ENCODE measurements around the gene APEH. TPM values are rescaled to one million over a fixed set of nuclear protein-coding genes. Genes with fewer than 3 reads are reported as not detected.

APEH gene
- polyA plus RNA-seq, 2 of the 4 experiments (the other 2 are of a cell fraction): 60.8 to 64.9 TPM

- TF ChIP-seq JUN (IDR thresholded peaks at IDR 0.05) (no peak), ZNF302 (CRISPR knock-in tag; IDR thresholded peaks at IDR 0.05) (no peak), HEYL (CRISPR knock-in tag; IDR thresholded peaks at IDR 0.05) (no peak), RNF2 (IDR thresholded peaks at IDR 0.05; ENCODE audit: borderline replicate concordance, low read depth) (no peak), HDAC2 (IDR thresholded peaks at IDR 0.05) (no peak), POLR2A (IDR thresholded peaks at IDR 0.05; ENCODE audit: low read length) (no peak)
- TF ChIP-seq, protein P1, sequence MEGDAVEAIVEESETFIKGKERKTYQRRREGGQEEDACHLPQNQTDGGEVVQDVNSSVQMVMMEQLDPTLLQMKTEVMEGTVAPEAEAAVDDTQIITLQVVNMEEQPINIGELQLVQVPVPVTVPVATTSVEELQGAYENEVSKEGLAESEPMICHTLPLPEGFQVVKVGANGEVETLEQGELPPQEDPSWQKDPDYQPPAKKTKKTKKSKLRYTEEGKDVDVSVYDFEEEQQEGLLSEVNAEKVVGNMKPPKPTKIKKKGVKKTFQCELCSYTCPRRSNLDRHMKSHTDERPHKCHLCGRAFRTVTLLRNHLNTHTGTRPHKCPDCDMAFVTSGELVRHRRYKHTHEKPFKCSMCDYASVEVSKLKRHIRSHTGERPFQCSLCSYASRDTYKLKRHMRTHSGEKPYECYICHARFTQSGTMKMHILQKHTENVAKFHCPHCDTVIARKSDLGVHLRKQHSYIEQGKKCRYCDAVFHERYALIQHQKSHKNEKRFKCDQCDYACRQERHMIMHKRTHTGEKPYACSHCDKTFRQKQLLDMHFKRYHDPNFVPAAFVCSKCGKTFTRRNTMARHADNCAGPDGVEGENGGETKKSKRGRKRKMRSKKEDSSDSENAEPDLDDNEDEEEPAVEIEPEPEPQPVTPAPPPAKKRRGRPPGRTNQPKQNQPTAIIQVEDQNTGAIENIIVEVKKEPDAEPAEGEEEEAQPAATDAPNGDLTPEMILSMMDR (IDR thresholded peaks at IDR 0.05): no peak
- TF ChIP-seq, protein P2, sequence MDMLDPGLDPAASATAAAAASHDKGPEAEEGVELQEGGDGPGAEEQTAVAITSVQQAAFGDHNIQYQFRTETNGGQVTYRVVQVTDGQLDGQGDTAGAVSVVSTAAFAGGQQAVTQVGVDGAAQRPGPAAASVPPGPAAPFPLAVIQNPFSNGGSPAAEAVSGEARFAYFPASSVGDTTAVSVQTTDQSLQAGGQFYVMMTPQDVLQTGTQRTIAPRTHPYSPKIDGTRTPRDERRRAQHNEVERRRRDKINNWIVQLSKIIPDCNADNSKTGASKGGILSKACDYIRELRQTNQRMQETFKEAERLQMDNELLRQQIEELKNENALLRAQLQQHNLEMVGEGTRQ (IDR thresholded peaks at IDR 0.05): no peak
- no peak overlapping the region for H3K4me2 ChIP-seq
- ChIA-PET CTCF (interaction anchor here (0.9 to 3.0 kb wide), 5 partner anchors 19 to 244 kb away, joined by 3 to 18 read pairs (median 4); partner anchors contain the start of gene INKA1), POLR2A (interaction anchor here (0.5 kb wide), 1 partner anchor 96 kb away, joined by 6 read pairs; no protein-coding TSS in a partner anchor)
- no peak overlapping the region for H3K4me3 ChIP-seq
- DNase-seq (ENCODE audit: low read depth in 1 of 2, low spot score in 1 of 2) (no peak), FAIRE-seq (no peak), ATAC-seq (no peak)
- no peak overlapping the region for H3K27ac ChIP-seq
- H3K9me3 ChIP-seq: no peaks in the 10 kb centered on the region
- H3K4me1 ChIP-seq: peaks cover 14% of the 10 kb centered on the region
- whole genome bisulfite sequencing (ENCODE audit: missing lambda C conversion rate): 86% methylated on average over 4 of the region's 4 CpGs
Observed at GRCh38 chr3:49720855-49721595, 46.9 kb downstream of the APEH start.

GRCh38 chr3:49721596-49721895 lies 47.4 kb downstream of the APEH start:
- DNase-seq (ENCODE audit: low read depth in 1 of 2, low spot score in 1 of 2) (no peak), ATAC-seq (no peak), FAIRE-seq (no peak)
- CTCF ChIA-PET: interaction anchor here (1.1 to 3.0 kb wide), 4 partner anchors 20 to 118 kb away, joined by 3 to 18 read pairs (median 4); partner anchors contain the start of gene INKA1
- Histone ChIP-seq H3K4me1 (peaks cover 14% of the 10 kb centered on the region), H3K4me2 (no peak overlapping the region), H3K9me3 (no peaks in the 10 kb centered on the region), H3K4me3 (no peak overlapping the region), H3K27ac (no peak overlapping the region)
- POLR2A ChIA-PET: no interaction called here
- WGBS (ENCODE audit: missing lambda C conversion rate): 80% methylated on average over 3 of the region's 9 CpGs
- TF ChIP-seq, protein P3, sequence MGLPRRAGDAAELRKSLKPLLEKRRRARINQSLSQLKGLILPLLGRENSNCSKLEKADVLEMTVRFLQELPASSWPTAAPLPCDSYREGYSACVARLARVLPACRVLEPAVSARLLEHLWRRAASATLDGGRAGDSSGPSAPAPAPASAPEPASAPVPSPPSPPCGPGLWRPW (IDR thresholded peaks at IDR 0.05): no peak
- TF ChIP-seq, protein P4, sequence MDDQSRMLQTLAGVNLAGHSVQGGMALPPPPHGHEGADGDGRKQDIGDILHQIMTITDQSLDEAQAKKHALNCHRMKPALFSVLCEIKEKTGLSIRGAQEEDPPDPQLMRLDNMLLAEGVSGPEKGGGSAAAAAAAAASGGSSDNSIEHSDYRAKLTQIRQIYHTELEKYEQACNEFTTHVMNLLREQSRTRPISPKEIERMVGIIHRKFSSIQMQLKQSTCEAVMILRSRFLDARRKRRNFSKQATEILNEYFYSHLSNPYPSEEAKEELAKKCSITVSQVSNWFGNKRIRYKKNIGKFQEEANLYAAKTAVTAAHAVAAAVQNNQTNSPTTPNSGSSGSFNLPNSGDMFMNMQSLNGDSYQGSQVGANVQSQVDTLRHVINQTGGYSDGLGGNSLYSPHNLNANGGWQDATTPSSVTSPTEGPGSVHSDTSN (IDR thresholded peaks at IDR 0.05): no peak
- TF ChIP-seq CHD4 (IDR thresholded peaks at IDR 0.05; ENCODE audit: borderline replicate concordance): no peak
- no peak for TF ChIP-seq HMGXB4 (CRISPR knock-in tag; IDR thresholded peaks at IDR 0.05; ENCODE audit: borderline replicate concordance)
- no peak for TF ChIP-seq CEBPB (IDR thresholded peaks at IDR 0.05)
- TF ChIP-seq HDAC2 (IDR thresholded peaks at IDR 0.05): no peak
- TF ChIP-seq JUNB (IDR thresholded peaks at IDR 0.05): no peak
- TF ChIP-seq CBX2 (IDR thresholded peaks at IDR 0.05; ENCODE audit: borderline replicate concordance, low read depth): no peak
- TF ChIP-seq BCL3 (IDR thresholded peaks at IDR 0.05): no peak
- TF ChIP-seq BHLHE40 (IDR thresholded peaks at IDR 0.05; ENCODE audit: low read depth, low read length): no peak
- TF ChIP-seq, protein P5, sequence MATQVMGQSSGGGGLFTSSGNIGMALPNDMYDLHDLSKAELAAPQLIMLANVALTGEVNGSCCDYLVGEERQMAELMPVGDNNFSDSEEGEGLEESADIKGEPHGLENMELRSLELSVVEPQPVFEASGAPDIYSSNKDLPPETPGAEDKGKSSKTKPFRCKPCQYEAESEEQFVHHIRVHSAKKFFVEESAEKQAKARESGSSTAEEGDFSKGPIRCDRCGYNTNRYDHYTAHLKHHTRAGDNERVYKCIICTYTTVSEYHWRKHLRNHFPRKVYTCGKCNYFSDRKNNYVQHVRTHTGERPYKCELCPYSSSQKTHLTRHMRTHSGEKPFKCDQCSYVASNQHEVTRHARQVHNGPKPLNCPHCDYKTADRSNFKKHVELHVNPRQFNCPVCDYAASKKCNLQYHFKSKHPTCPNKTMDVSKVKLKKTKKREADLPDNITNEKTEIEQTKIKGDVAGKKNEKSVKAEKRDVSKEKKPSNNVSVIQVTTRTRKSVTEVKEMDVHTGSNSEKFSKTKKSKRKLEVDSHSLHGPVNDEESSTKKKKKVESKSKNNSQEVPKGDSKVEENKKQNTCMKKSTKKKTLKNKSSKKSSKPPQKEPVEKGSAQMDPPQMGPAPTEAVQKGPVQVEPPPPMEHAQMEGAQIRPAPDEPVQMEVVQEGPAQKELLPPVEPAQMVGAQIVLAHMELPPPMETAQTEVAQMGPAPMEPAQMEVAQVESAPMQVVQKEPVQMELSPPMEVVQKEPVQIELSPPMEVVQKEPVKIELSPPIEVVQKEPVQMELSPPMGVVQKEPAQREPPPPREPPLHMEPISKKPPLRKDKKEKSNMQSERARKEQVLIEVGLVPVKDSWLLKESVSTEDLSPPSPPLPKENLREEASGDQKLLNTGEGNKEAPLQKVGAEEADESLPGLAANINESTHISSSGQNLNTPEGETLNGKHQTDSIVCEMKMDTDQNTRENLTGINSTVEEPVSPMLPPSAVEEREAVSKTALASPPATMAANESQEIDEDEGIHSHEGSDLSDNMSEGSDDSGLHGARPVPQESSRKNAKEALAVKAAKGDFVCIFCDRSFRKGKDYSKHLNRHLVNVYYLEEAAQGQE (IDR thresholded peaks at IDR 0.05): no peak
- no peak for TF ChIP-seq NR3C1 (IDR thresholded peaks at IDR 0.05)
- no peak for TF ChIP-seq ZSCAN20 (CRISPR knock-in tag; IDR thresholded peaks at IDR 0.05)
- no peak for TF ChIP-seq ZFP36 (IDR thresholded peaks at IDR 0.05; ENCODE audit: borderline replicate concordance, partially characterized antibody)
- no peak for TF ChIP-seq EP300 (IDR thresholded peaks at IDR 0.05)

All from A549 (cell line).